ENCODE data around the gene WFDC2.

- TF ChIP-seq CTCF (IDR thresholded peaks at IDR 0.05; ENCODE audit: low read depth, low read length, poor library complexity, severe bottlenecking) (no peak), EZH2phosphoT487 (IDR thresholded peaks at IDR 0.05; ENCODE audit: borderline replicate concordance, low read length) (no peak)
Observed at GRCh38 chr20:45433976-45434375, 35.6 kb upstream of the WFDC2 start.
